Measurements from ENCODE around the gene GPX2.

The GPX2 gene

DNA sequence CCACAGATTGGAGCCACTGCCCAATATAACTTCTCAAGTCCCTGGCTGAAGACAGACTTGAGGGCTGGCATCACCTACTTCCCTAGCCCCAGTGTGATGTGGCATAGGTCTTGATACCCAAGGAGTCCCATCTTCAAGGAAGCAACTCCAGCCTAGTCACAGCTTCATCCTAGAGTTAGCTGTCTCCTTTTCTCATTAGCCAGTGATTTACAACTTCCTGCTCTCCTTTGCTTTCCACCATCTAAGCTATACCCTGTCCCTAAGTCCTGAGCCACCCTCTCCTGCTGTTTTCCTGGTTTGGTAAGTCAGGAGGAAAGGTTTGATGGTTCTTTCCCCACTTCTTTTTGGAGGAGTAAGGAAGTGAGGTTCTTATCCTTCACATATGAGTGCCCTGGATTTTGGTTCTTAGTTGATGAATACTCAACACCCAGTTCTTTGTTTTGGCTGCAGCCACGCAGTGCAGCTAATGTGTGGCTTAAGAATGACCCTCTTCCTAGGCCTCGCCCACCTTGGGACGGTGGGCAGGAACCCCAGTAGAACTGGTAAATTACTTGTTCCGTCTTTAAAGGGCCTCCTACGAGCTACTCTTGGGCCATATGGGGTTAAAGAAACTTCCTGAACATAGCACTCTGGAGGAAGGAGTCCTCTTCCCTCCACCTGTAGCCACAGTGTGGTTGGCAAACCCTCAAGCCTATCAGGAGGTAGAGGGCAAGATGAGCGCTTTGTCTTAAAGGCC, 3.9 kb upstream of the GPX2 start:
- POLR2A ChIA-PET = no interaction called here
- TF ChIP-seq, protein P1, sequence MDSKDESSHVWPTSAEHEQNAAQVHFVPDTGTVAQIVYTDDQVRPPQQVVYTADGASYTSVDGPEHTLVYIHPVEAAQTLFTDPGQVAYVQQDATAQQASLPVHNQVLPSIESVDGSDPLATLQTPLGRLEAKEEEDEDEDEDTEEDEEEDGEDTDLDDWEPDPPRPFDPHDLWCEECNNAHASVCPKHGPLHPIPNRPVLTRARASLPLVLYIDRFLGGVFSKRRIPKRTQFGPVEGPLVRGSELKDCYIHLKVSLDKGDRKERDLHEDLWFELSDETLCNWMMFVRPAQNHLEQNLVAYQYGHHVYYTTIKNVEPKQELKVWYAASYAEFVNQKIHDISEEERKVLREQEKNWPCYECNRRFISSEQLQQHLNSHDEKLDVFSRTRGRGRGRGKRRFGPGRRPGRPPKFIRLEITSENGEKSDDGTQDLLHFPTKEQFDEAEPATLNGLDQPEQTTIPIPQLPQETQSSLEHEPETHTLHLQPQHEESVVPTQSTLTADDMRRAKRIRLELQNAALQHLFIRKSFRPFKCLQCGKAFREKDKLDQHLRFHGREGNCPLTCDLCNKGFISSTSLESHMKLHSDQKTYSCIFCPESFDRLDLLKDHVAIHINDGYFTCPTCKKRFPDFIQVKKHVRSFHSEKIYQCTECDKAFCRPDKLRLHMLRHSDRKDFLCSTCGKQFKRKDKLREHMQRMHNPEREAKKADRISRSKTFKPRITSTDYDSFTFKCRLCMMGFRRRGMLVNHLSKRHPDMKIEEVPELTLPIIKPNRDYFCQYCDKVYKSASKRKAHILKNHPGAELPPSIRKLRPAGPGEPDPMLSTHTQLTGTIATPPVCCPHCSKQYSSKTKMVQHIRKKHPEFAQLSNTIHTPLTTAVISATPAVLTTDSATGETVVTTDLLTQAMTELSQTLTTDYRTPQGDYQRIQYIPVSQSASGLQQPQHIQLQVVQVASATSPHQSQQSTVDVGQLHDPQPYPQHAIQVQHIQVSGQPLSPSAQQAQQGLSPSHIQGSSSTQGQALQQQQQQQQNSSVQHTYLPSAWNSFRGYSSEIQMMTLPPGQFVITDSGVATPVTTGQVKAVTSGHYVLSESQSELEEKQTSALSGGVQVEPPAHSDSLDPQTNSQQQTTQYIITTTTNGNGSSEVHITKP (tag by site-specific recombination; IDR thresholded peaks at IDR 0.05) = no peak
- TF ChIP-seq OSR2 (tag by site-specific recombination; IDR thresholded peaks at IDR 0.05) (no peak), ZNF366 (tag by site-specific recombination; conservative IDR thresholded peaks at IDR 0.05) (no peak), ZNF23 (tag by site-specific recombination; IDR thresholded peaks at IDR 0.05; ENCODE audit: borderline replicate concordance) (no peak), ZNF169 (tag by site-specific recombination; IDR thresholded peaks at IDR 0.05) (no peak), IKZF3 (tag by site-specific recombination; IDR thresholded peaks at IDR 0.05) (no peak), EGR2 (tag by site-specific recombination; IDR thresholded peaks at IDR 0.05; ENCODE audit: low read depth) (no peak), TRIM28 (IDR thresholded peaks at IDR 0.05; ENCODE audit: borderline replicate concordance, low read length) (no peak), ZEB2 (tag by site-specific recombination; IDR thresholded peaks at IDR 0.05) (no peak), SP2 (tag by site-specific recombination; IDR thresholded peaks at IDR 0.05) (no peak)
- TF ChIP-seq, protein P2, sequence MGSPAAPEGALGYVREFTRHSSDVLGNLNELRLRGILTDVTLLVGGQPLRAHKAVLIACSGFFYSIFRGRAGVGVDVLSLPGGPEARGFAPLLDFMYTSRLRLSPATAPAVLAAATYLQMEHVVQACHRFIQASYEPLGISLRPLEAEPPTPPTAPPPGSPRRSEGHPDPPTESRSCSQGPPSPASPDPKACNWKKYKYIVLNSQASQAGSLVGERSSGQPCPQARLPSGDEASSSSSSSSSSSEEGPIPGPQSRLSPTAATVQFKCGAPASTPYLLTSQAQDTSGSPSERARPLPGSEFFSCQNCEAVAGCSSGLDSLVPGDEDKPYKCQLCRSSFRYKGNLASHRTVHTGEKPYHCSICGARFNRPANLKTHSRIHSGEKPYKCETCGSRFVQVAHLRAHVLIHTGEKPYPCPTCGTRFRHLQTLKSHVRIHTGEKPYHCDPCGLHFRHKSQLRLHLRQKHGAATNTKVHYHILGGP (tag by site-specific recombination; IDR thresholded peaks at IDR 0.05) = no peak
- CTCF ChIA-PET = interaction anchor here (0.6 kb wide), 1 partner anchor 146 kb away, joined by 3 read pairs; no protein-coding TSS in a partner anchor

DNA sequence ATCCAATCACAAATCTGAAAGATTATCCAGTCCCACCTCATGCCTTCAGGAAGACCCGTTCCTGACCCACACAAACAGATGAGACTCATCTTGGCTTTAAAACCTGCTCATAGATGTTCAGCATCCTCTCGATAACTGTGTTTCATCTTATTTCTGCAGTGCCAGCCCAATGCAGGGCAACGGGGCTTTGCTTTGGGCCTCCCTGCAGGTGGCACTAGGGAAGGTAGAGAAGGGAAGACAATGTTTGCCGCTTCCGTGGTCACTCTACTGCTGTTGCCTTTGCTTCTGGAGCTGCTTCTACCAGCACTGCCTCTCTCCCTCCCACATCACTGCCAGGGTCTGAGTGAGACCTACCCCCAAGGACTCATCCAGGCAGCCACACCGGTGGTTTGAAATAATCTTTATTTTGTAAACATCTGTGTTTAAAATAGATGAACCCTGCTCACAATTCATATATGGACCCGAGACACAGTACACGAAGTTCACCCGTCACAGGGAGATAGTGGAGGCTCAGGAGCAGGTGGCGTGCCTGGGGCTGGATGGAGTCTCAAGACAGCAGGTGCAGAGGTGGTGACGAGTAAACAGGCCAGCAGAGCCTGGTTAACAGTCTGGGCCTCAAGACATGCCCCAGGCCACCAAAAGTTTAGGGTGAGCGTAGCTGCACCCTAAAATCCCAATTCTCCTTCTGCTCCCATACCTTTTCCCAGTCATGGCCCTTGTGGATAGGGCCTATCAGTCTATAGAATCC, 3.1 kb upstream of the GPX2 start:
- no peaks in the 10 kb centered on the region for H3K4me1 ChIP-seq (ENCODE audit: control insufficient read depth, insufficient read depth, low read length)
- peaks cover 2 to 42% of the 10 kb centered on the region in 2 experiments; a peak in 2 of 3 replicates for H3K36me3 ChIP-seq (ENCODE audit: control insufficient read depth in 2 of 2, insufficient read depth in 1 of 2, low read length in 2 of 2)
- ChIA-PET CTCF (no interaction called here), POLR2A (no interaction called here)
- H3K9me3 ChIP-seq (ENCODE audit: control insufficient read depth, insufficient read depth, low read depth, low read length) = no peaks in the 10 kb centered on the region
- no peak overlapping the region for H3K4me3 ChIP-seq (ENCODE audit: low read depth, low read length)
- H3K27ac ChIP-seq (ENCODE audit: extremely low read depth, low read depth, low read length) = no peak overlapping the region
- TF ChIP-seq ZNF76 (tag by site-specific recombination; IDR thresholded peaks at IDR 0.05; ENCODE audit: borderline replicate concordance, low read depth) (no peak), ZSCAN16 (tag by site-specific recombination; IDR thresholded peaks at IDR 0.05) (no peak), BCL11A (tag by site-specific recombination; IDR thresholded peaks at IDR 0.05; ENCODE audit: low read depth) (no peak), ZNF660 (tag by site-specific recombination; IDR thresholded peaks at IDR 0.05) (no peak)
- TF ChIP-seq, protein P3, sequence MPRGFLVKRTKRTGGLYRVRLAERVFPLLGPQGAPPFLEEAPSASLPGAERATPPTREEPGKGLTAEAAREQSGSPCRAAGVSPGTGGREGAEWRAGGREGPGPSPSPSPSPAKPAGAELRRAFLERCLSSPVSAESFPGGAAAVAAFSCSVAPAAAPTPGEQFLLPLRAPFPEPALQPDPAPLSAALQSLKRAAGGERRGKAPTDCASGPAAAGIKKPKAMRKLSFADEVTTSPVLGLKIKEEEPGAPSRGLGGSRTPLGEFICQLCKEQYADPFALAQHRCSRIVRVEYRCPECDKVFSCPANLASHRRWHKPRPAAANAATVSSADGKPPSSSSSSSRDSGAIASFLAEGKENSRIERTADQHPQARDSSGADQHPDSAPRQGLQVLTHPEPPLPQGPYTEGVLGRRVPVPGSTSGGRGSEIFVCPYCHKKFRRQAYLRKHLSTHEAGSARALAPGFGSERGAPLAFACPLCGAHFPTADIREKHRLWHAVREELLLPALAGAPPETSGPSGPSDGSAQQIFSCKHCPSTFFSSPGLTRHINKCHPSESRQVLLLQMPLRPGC (tag by site-specific recombination; IDR thresholded peaks at IDR 0.05) = no peak
- TF ChIP-seq, protein P4, sequence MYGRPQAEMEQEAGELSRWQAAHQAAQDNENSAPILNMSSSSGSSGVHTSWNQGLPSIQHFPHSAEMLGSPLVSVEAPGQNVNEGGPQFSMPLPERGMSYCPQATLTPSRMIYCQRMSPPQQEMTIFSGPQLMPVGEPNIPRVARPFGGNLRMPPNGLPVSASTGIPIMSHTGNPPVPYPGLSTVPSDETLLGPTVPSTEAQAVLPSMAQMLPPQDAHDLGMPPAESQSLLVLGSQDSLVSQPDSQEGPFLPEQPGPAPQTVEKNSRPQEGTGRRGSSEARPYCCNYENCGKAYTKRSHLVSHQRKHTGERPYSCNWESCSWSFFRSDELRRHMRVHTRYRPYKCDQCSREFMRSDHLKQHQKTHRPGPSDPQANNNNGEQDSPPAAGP (tag by site-specific recombination; IDR thresholded peaks at IDR 0.05) = no peak
- TF ChIP-seq, protein P5, sequence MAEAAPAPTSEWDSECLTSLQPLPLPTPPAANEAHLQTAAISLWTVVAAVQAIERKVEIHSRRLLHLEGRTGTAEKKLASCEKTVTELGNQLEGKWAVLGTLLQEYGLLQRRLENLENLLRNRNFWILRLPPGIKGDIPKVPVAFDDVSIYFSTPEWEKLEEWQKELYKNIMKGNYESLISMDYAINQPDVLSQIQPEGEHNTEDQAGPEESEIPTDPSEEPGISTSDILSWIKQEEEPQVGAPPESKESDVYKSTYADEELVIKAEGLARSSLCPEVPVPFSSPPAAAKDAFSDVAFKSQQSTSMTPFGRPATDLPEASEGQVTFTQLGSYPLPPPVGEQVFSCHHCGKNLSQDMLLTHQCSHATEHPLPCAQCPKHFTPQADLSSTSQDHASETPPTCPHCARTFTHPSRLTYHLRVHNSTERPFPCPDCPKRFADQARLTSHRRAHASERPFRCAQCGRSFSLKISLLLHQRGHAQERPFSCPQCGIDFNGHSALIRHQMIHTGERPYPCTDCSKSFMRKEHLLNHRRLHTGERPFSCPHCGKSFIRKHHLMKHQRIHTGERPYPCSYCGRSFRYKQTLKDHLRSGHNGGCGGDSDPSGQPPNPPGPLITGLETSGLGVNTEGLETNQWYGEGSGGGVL (tag by site-specific recombination; IDR thresholded peaks at IDR 0.05) = no peak
- TF ChIP-seq, protein P6, sequence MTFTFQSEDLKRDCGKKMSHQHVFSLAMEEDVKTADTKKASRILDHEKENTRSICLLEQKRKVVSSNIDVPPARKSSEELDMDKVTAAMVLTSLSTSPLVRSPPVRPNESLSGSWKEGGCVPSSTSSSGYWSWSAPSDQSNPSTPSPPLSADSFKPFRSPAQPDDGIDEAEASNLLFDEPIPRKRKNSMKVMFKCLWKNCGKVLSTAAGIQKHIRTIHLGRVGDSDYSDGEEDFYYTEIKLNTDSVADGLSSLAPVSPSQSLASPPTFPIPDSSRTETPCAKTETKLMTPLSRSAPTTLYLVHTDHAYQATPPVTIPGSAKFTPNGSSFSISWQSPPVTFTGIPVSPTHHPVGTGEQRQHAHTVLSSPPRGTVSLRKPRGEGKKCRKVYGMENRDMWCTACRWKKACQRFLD (tag by site-specific recombination; IDR thresholded peaks at IDR 0.05) = no peak
- TF ChIP-seq, protein P2 (tag by site-specific recombination; IDR thresholded peaks at IDR 0.05) = no peak
- TF ChIP-seq, protein P7, sequence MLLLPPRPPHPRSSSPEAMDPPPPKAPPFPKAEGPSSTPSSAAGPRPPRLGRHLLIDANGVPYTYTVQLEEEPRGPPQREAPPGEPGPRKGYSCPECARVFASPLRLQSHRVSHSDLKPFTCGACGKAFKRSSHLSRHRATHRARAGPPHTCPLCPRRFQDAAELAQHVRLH (tag by site-specific recombination; IDR thresholded peaks at IDR 0.05) = no peak

More for the DNA sequence above, 3.9 kb upstream of the GPX2 start:
- H3K4me1 ChIP-seq (ENCODE audit: control insufficient read depth, insufficient read depth, low read length) = no peaks in the 10 kb centered on the region
- no peak overlapping the region for H3K27ac ChIP-seq (ENCODE audit: extremely low read depth, low read depth, low read length)
- peaks cover 0 to 50% of the 10 kb centered on the region in 2 experiments; a peak in 1 of 3 replicates for H3K36me3 ChIP-seq (ENCODE audit: control insufficient read depth in 2 of 2, insufficient read depth in 1 of 2, low read length in 2 of 2)
- no peak overlapping the region for H3K4me3 ChIP-seq (ENCODE audit: low read depth, low read length)
- no peaks in the 10 kb centered on the region for H3K9me3 ChIP-seq (ENCODE audit: control insufficient read depth, insufficient read depth, low read depth, low read length)

Data from HEK293 (cell line).